HCT116 (cell line): ENCODE data around the gene GAD2.

Source experiments
- CTCF ChIP-seq, 3 experiments: fragments of 200-600 bp in 1 of 3; sonication (generic) in 1 of 3; IDR thresholded peaks in 2 of 3; conservative IDR thresholded peaks in 1 of 3; 2 replicates each; pipeline ENCODE4 v1.5.1; 2012 to 2017; ENCODE audit warnings: low read depth in 2 of 3, low read length in 2 of 3, antibody characterized with exemption in 1 of 3, borderline replicate concordance in 1 of 3, control low read depth in 1 of 3, mild to moderate bottlenecking in 1 of 3, mixed read lengths in 1 of 3, mixed run types in 1 of 3, moderate library complexity in 1 of 3; ENCODE audit not compliant: insufficient read depth in 1 of 3
- EZH2 ChIP-seq: fragments of 200-600 bp; sonication (generic); IDR thresholded peaks from 2 replicates; pipeline ENCODE4 v1.6.1; 2017; ENCODE audit warnings: antibody characterized with exemption, mixed run types
- FOSL1 ChIP-seq: IDR thresholded peaks from 2 replicates; pipeline ENCODE4 v1.6.1; 2012; ENCODE audit warnings: low read depth
- POLR2A ChIP-seq: IDR thresholded peaks from 2 replicates; pipeline ENCODE4 v1.7.0; 2011; ENCODE audit warnings: borderline replicate concordance; ENCODE audit not compliant: insufficient read depth, insufficient read length; ENCODE audit errors: extremely low read depth
- POLR2AphosphoS5 ChIP-seq: IDR thresholded peaks from 2 replicates; pipeline ENCODE4 v1.6.1; 2011; ENCODE audit warnings: mild to moderate bottlenecking, low read depth, low read length, moderate library complexity
- RAD21 ChIP-seq: IDR thresholded peaks from 2 replicates; pipeline ENCODE4 v1.6.1; 2012; ENCODE audit warnings: low read depth, mild to moderate bottlenecking
- SIN3A ChIP-seq: IDR thresholded peaks from 2 replicates; pipeline ENCODE4 v1.6.1; 2012; ENCODE audit warnings: low read depth
- SP1 ChIP-seq: IDR thresholded peaks from 2 replicates; pipeline ENCODE4 v1.6.1; 2012; ENCODE audit warnings: low read depth
- YY1 ChIP-seq: IDR thresholded peaks from 2 replicates; pipeline ENCODE4 v1.6.1; 2011; ENCODE audit warnings: low read length, low read depth, moderate library complexity, mild to moderate bottlenecking; ENCODE audit not compliant: insufficient replicate concordance; ENCODE audit errors: extremely low read depth

GRCh38 chr10:26177341-26177740 is 39.2 kb upstream of the GAD2 start:
- no peak for TF ChIP-seq FOSL1
- TF ChIP-seq YY1 = no peak
- no peak for TF ChIP-seq EZH2
- TF ChIP-seq POLR2A = no peak
- no peak for TF ChIP-seq CTCF (IDR thresholded peaks at IDR 0.05 in 2 of 3, conservative IDR thresholded peaks at IDR 0.05 in 1 of 3; ENCODE audit: borderline replicate concordance in 1 of 3, insufficient read depth in 1 of 3, low read depth in 2 of 3, low read length in 2 of 3)
- no peak for TF ChIP-seq SP1
- no peak for TF ChIP-seq SIN3A
- TF ChIP-seq POLR2AphosphoS5 = no peak
- TF ChIP-seq RAD21 = no peak
